ENCODE results near the gene ST3GAL3. TPM values are rescaled to one million over a fixed set of nuclear protein-coding genes. Genes with fewer than 3 reads are reported as not detected.

The ST3GAL3 gene
- total and polyA plus RNA-seq, 2 of the 13 experiments (the other 11 are each of a cell fraction or from before 2014, with no cell fraction given), result 5.1 to 8.1 TPM

DNA sequence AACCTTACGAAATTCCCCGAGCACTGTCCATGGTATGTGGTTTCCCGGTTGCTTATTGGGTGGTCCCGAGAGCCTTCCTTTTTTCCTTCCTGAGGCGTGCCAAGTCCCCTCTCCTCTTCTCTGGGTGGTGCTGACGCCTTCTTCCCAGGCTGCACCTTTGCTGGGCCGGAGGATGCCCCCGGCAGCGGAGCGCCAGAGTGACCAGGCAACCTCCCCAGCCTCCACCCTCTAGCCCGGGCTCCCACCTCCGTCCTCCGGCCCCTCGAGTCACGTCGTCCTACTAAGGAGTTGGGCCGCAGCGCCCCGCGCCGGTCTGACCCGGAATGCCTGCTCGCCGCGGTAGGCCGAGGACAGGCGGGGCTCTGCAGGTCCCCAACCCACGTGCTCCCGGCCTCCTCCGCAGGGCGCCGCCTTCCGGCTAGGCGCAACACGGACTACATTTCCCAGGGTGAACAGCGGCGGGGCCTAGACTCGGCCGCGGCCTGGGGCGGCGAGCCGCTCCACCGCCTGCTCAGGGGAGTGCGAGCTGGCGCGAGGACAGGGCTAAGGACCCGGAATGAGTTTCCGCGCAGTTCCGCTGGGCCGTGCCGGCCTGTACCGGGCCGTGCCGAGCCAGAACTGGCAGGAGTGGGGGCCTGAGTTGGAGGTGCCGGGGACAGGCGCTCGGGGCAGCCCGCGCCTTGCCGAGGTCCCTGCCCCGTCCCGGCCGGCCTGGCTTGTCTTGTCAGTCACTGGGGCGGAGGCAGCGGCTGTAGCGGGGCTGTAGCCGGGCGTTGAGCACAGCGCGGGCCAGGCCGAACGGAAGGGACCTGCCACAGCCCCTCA lies 239.1 kb downstream of the ST3GAL3 start, which contains the start of gene IPO13 (continued):
- TF ChIP-seq ZNF660 (CRISPR knock-in tag; IDR thresholded peaks at IDR 0.05; ENCODE audit: borderline replicate concordance, low read depth) (no peak), ZNF557 (CRISPR knock-in tag; IDR thresholded peaks at IDR 0.05) (0 out of 2 replicates have a peak, but pooled peaks have one; percentile 53), GATAD1 (CRISPR knock-in tag; IDR thresholded peaks at IDR 0.05) (peak; percentile 85), KLF16 (CRISPR knock-in tag; IDR thresholded peaks at IDR 0.05) (peak in 1 of 2 experiments; percentile 88; a peak in 2 of 4 replicates), ZNF839 (CRISPR knock-in tag; IDR thresholded peaks at IDR 0.05; ENCODE audit: borderline replicate concordance) (peak; percentile 93), SMC3 (IDR thresholded peaks at IDR 0.05; ENCODE audit: low read length) (no peak; the same call in 1 of the 2 replicates), TEAD2 (CRISPR knock-in tag; IDR thresholded peaks at IDR 0.05) (no peak), ZFP62 (CRISPR knock-in tag; IDR thresholded peaks at IDR 0.05) (no peak), ZNF232 (CRISPR knock-in tag; IDR thresholded peaks at IDR 0.05; ENCODE audit: borderline replicate concordance) (0 out of 2 replicates have a peak, but pooled peaks have one; percentile 41), SCMH1 (CRISPR knock-in tag; IDR thresholded peaks at IDR 0.05; ENCODE audit: borderline replicate concordance) (no peak), FOXO1 (CRISPR knock-in tag; IDR thresholded peaks at IDR 0.05) (peak; percentile 54; the same call in 1 of the 2 replicates), HOXD1 (CRISPR knock-in tag; IDR thresholded peaks at IDR 0.05) (peak; percentile 49; the same call in 1 of the 2 replicates), ZNF446 (CRISPR knock-in tag; IDR thresholded peaks at IDR 0.05) (peak; percentile 86; the same call in 1 of the 2 replicates), NFKBIZ (CRISPR knock-in tag; IDR thresholded peaks at IDR 0.05) (0 out of 2 replicates have a peak, but pooled peaks have one; percentile 36), POLR2AphosphoS2 (IDR thresholded peaks at IDR 0.05; ENCODE audit: low read depth, low read length) (no peak)
- TF ChIP-seq, protein P1, sequence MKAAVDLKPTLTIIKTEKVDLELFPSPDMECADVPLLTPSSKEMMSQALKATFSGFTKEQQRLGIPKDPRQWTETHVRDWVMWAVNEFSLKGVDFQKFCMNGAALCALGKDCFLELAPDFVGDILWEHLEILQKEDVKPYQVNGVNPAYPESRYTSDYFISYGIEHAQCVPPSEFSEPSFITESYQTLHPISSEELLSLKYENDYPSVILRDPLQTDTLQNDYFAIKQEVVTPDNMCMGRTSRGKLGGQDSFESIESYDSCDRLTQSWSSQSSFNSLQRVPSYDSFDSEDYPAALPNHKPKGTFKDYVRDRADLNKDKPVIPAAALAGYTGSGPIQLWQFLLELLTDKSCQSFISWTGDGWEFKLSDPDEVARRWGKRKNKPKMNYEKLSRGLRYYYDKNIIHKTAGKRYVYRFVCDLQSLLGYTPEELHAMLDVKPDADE (CRISPR knock-in tag; IDR thresholded peaks at IDR 0.05), result no peak
- TF ChIP-seq, protein P2, sequence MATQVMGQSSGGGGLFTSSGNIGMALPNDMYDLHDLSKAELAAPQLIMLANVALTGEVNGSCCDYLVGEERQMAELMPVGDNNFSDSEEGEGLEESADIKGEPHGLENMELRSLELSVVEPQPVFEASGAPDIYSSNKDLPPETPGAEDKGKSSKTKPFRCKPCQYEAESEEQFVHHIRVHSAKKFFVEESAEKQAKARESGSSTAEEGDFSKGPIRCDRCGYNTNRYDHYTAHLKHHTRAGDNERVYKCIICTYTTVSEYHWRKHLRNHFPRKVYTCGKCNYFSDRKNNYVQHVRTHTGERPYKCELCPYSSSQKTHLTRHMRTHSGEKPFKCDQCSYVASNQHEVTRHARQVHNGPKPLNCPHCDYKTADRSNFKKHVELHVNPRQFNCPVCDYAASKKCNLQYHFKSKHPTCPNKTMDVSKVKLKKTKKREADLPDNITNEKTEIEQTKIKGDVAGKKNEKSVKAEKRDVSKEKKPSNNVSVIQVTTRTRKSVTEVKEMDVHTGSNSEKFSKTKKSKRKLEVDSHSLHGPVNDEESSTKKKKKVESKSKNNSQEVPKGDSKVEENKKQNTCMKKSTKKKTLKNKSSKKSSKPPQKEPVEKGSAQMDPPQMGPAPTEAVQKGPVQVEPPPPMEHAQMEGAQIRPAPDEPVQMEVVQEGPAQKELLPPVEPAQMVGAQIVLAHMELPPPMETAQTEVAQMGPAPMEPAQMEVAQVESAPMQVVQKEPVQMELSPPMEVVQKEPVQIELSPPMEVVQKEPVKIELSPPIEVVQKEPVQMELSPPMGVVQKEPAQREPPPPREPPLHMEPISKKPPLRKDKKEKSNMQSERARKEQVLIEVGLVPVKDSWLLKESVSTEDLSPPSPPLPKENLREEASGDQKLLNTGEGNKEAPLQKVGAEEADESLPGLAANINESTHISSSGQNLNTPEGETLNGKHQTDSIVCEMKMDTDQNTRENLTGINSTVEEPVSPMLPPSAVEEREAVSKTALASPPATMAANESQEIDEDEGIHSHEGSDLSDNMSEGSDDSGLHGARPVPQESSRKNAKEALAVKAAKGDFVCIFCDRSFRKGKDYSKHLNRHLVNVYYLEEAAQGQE (IDR thresholded peaks at IDR 0.05; ENCODE audit: borderline replicate concordance in 1 of 2, low read depth in 1 of 2, low read length in 2 of 2), result peak; percentile 41 to 94
- TF ChIP-seq, protein P3, sequence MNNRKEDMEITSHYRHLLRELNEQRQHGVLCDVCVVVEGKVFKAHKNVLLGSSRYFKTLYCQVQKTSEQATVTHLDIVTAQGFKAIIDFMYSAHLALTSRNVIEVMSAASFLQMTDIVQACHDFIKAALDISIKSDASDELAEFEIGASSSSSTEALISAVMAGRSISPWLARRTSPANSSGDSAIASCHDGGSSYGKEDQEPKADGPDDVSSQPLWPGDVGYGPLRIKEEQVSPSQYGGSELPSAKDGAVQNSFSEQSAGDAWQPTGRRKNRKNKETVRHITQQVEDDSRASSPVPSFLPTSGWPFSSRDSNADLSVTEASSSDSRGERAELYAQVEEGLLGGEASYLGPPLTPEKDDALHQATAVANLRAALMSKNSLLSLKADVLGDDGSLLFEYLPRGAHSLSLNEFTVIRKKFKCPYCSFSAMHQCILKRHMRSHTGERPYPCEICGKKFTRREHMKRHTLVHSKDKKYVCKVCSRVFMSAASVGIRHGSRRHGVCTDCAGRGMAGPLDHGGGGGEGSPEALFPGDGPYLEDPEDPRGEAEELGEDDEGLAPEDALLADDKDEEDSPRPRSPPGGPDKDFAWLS (CRISPR knock-in tag; IDR thresholded peaks at IDR 0.05; ENCODE audit: borderline replicate concordance), result peak; percentile 29; the same call in 1 of the 2 replicates
- TF ChIP-seq, protein P4, sequence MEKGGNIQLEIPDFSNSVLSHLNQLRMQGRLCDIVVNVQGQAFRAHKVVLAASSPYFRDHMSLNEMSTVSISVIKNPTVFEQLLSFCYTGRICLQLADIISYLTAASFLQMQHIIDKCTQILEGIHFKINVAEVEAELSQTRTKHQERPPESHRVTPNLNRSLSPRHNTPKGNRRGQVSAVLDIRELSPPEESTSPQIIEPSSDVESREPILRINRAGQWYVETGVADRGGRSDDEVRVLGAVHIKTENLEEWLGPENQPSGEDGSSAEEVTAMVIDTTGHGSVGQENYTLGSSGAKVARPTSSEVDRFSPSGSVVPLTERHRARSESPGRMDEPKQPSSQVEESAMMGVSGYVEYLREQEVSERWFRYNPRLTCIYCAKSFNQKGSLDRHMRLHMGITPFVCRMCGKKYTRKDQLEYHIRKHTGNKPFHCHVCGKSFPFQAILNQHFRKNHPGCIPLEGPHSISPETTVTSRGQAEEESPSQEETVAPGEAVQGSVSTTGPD (CRISPR knock-in tag; IDR thresholded peaks at IDR 0.05), result no peak
- TF ChIP-seq, protein P5, sequence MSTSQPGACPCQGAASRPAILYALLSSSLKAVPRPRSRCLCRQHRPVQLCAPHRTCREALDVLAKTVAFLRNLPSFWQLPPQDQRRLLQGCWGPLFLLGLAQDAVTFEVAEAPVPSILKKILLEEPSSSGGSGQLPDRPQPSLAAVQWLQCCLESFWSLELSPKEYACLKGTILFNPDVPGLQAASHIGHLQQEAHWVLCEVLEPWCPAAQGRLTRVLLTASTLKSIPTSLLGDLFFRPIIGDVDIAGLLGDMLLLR (CRISPR knock-in tag; IDR thresholded peaks at IDR 0.05), result peak; percentile 76; the same call in 1 of the 2 replicates

Data from HepG2 (cell line).